IMR-90 (cell line): ENCODE results near the gene KATNA1. TPM values are rescaled to one million over a fixed set of nuclear protein-coding genes. Genes with fewer than 3 reads are reported as not detected.
A peak's percentile ranks its signal among the peaks of the same experiment; 100 is the strongest.

ENCODE experiments used
- ATAC-seq: fragments of 200-7000 bp; cut with Tn5 transposase; 2 replicates; pipeline ENCODE4 v1.9.1; 2020; ENCODE audit warnings: low read depth, mild to moderate bottlenecking, moderate library complexity
- BruUV-seq: library from RNA; stranded (reverse); fragments of 400-500 nt; replicated peaks from 2 replicates; lab custom pipeline; 2021; lab: Mats Ljungman, UMichigan
- CTCF ChIA-PET: fragments of 300-600 bp; formaldehyde crosslinking; extraction: SDS; loops from one replicate; lab custom pipeline; 2021; ENCODE audit warnings: antibody characterized with exemption; lab: Yijun Ruan, JAX
- POLR2A ChIA-PET: fragments of 300-600 bp; sonication (Branson Sonifier 250); formaldehyde crosslinking; loops from one replicate; lab custom pipeline; 2022; ENCODE audit warnings: antibody characterized with exemption; ENCODE audit not compliant: unreplicated experiment; lab: Charles Lee
- DNase-seq: peaks from one replicate; pipeline ENCODE4 v3.0.0; 2013
- H2AFZ ChIP-seq: replicated peaks from 2 replicates; pipeline ENCODE3; 2013; ENCODE audit warnings: low read length, mild to moderate bottlenecking; ENCODE audit not compliant: poor library complexity
- H2AK5ac ChIP-seq: 2 replicates; pipeline ENCODE4 v1.6.1; 2013; ENCODE audit warnings: low read depth, low read length, inconsistent platforms
- H2AK9ac ChIP-seq: replicated peaks from 2 replicates; pipeline ENCODE3; 2013; ENCODE audit warnings: mild to moderate bottlenecking, low read depth, low read length, moderate library complexity; ENCODE audit not compliant: poor library complexity
- H2BK120ac ChIP-seq: 2 replicates; pipeline ENCODE4 v1.6.1; 2013; ENCODE audit warnings: low read depth, low read length, inconsistent platforms
- H2BK15ac ChIP-seq: 3 replicates; pipeline ENCODE4 v1.6.1; 2013; ENCODE audit warnings: low read depth, low read length, inconsistent platforms
- H2BK20ac ChIP-seq: 2 replicates; pipeline ENCODE4 v1.6.1; 2013; ENCODE audit warnings: low read depth, mild to moderate bottlenecking, inconsistent platforms, low read length, moderate library complexity
- H2BK5ac ChIP-seq: 2 replicates; pipeline ENCODE4 v1.6.1; 2013; ENCODE audit warnings: mild to moderate bottlenecking, low read depth, low read length, inconsistent platforms; ENCODE audit not compliant: poor library complexity, severe bottlenecking
- H3K14ac ChIP-seq: replicated peaks from 2 replicates; pipeline ENCODE4 v1.6.1; 2013; ENCODE audit warnings: low read depth, low read length, inconsistent platforms
- H3K18ac ChIP-seq: 2 replicates; pipeline ENCODE4 v1.6.1; 2013; ENCODE audit warnings: low read depth, low read length, control low read depth
- H3K23ac ChIP-seq: 2 replicates; pipeline ENCODE4 v1.6.1; 2013; ENCODE audit warnings: low read depth, low read length, inconsistent platforms
- H3K27ac ChIP-seq: 2 replicates; pipeline ENCODE4 v1.5.1; 2013; ENCODE audit warnings: mild to moderate bottlenecking, control low read depth, low read length; ENCODE audit not compliant: insufficient read depth
- H3K27me3 ChIP-seq: 2 replicates; pipeline ENCODE4 v1.6.1; 2013; ENCODE audit warnings: low read length; ENCODE audit not compliant: control insufficient read depth, insufficient read depth
- H3K36me3 ChIP-seq: 2 replicates; pipeline ENCODE4 v1.6.1; 2013; ENCODE audit warnings: low read length, mixed read lengths; ENCODE audit not compliant: control insufficient read depth, insufficient read depth
- H3K4ac ChIP-seq: 2 replicates; pipeline ENCODE4 v1.6.1; 2013; ENCODE audit warnings: low read depth, low read length, inconsistent platforms
- H3K4me1 ChIP-seq: 2 replicates; pipeline ENCODE4 v1.6.1; 2013; ENCODE audit warnings: low read length, mixed read lengths; ENCODE audit not compliant: control insufficient read depth, insufficient read depth
- H3K4me2 ChIP-seq: 2 replicates; pipeline ENCODE4 v1.6.1; 2013; ENCODE audit warnings: low read depth, mild to moderate bottlenecking, control low read depth, low read length, moderate library complexity
- H3K4me3 ChIP-seq: 2 replicates; pipeline ENCODE4 v1.5.1; 2013; ENCODE audit warnings: low read depth, mild to moderate bottlenecking, control low read depth, low read length, moderate library complexity; ENCODE audit not compliant: insufficient read depth
- H3K56ac ChIP-seq: 2 replicates; pipeline ENCODE4 v1.6.1; 2013; ENCODE audit warnings: low read length, inconsistent platforms; ENCODE audit not compliant: insufficient read depth; ENCODE audit errors: extremely low read depth
- H3K79me1 ChIP-seq, 2 experiments: 2 replicates each; pipeline ENCODE4 v1.6.1; 2013; ENCODE audit warnings: low read length in 2 of 2, inconsistent platforms in 1 of 2, low read depth in 1 of 2
- H3K9ac ChIP-seq: 2 replicates; pipeline ENCODE4 v1.6.1; 2013; ENCODE audit warnings: low read depth, low read length, control low read depth
- H3K9me1 ChIP-seq: 2 replicates; pipeline ENCODE4 v1.6.1; 2013; ENCODE audit warnings: low read length, inconsistent platforms; ENCODE audit not compliant: insufficient read depth
- H3K9me3 ChIP-seq: 2 replicates; pipeline ENCODE4 v1.6.1; 2013; ENCODE audit warnings: low read length; ENCODE audit not compliant: control insufficient read depth, insufficient read depth
- H4K20me1 ChIP-seq: 2 replicates; pipeline ENCODE4 v1.6.1; 2013; ENCODE audit warnings: low read length, inconsistent platforms; ENCODE audit not compliant: insufficient read depth
- H4K5ac ChIP-seq: 2 replicates; pipeline ENCODE4 v1.6.1; 2013; ENCODE audit warnings: mild to moderate bottlenecking, low read depth, low read length, control low read depth
- H4K8ac ChIP-seq, 2 experiments: 2 replicates each; pipeline ENCODE4 v1.6.1; 2013; ENCODE audit warnings: low read depth in 2 of 2, low read length in 2 of 2, control low read depth in 1 of 2, inconsistent platforms in 1 of 2
- H4K91ac ChIP-seq: 2 replicates; pipeline ENCODE4 v1.6.1; 2013; ENCODE audit warnings: low read depth, low read length, inconsistent platforms; ENCODE audit not compliant: insufficient read depth
- BHLHE40 ChIP-seq: fragments of 150-350 bp; IDR thresholded peaks from 2 replicates; pipeline ENCODE4 v1.6.1; 2016; ENCODE audit warnings: mild to moderate bottlenecking, low read depth, low read length
- CEBPB ChIP-seq: IDR thresholded peaks from 2 replicates; pipeline ENCODE4 v1.6.1; 2012; ENCODE audit warnings: low read depth, low read length, improper control_type of control experiment
- CHD1 ChIP-seq: IDR thresholded peaks from 2 replicates; pipeline ENCODE4 v1.6.1; 2012; ENCODE audit warnings: low read depth, low read length, improper control_type of control experiment
- ELK1 ChIP-seq: fragments of 150-350 bp; IDR thresholded peaks from 2 replicates; pipeline ENCODE4 v1.6.1; 2016; ENCODE audit warnings: low read depth, mild to moderate bottlenecking, low read length, moderate library complexity, borderline replicate concordance
- FOS ChIP-seq: fragments of 150-350 bp; IDR thresholded peaks from 2 replicates; pipeline ENCODE4 v1.6.1; 2016; ENCODE audit warnings: low read depth, low read length
- MAFK ChIP-seq: IDR thresholded peaks from 2 replicates; pipeline ENCODE4 v1.6.1; 2012; ENCODE audit warnings: low read depth, low read length, improper control_type of control experiment
- MAZ ChIP-seq: IDR thresholded peaks from 2 replicates; pipeline ENCODE4 v1.6.1; 2012; ENCODE audit warnings: low read depth, mild to moderate bottlenecking, low read length, improper control_type of control experiment, moderate library complexity, borderline replicate concordance
- MXI1 ChIP-seq: IDR thresholded peaks from 2 replicates; pipeline ENCODE4 v1.6.1; 2012; ENCODE audit warnings: low read depth, mild to moderate bottlenecking, low read length, moderate library complexity, borderline replicate concordance
- NFE2L2 ChIP-seq: fragments of 150-350 bp; IDR thresholded peaks from 2 replicates; pipeline ENCODE4 v1.6.1; 2016; ENCODE audit warnings: low read depth, mild to moderate bottlenecking, low read length
- POLR2A ChIP-seq: IDR thresholded peaks from 2 replicates; pipeline ENCODE4 v1.6.1; 2012; ENCODE audit warnings: mild to moderate bottlenecking, low read depth, low read length
- RAD21 ChIP-seq: IDR thresholded peaks from 2 replicates; pipeline ENCODE4 v1.6.1; 2012; ENCODE audit warnings: low read length, improper control_type of control experiment
- RFX5 ChIP-seq: IDR thresholded peaks from 2 replicates; pipeline ENCODE4 v1.8.0; 2012; ENCODE audit warnings: low read depth, mild to moderate bottlenecking, low read length, moderate library complexity
- SMC3 ChIP-seq: fragments of 150-350 bp; IDR thresholded peaks from 2 replicates; pipeline ENCODE4 v1.6.1; 2016; ENCODE audit warnings: low read depth, mild to moderate bottlenecking, antibody characterized with exemption, low read length, moderate library complexity
- USF2 ChIP-seq: fragments of 150-350 bp; IDR thresholded peaks from 2 replicates; pipeline ENCODE4 v1.6.1; 2017; ENCODE audit warnings: mild to moderate bottlenecking, antibody characterized with exemption, low read length, low read depth
- WGBS, 2 experiments: methylation state at CpG; one replicate each; pipeline versions ENCODE4 v1.1.5 to v1.1.7; 2013; ENCODE audit warnings: missing lambda C conversion rate in 2 of 2; ENCODE audit not compliant: insufficient read length in 1 of 2; ENCODE audit errors: extremely low coverage in 2 of 2; 5-methylcytosine and 5-hydroxymethylcytosine counted together
- dilution Hi-C: fragments of 300-500 bp; cut with HindIII; formaldehyde crosslinking; loops from one replicate; pipeline ENCODE4 v1.14.3; 2018; ENCODE audit warnings: low sequenced_read_pairs; ENCODE audit not compliant: unreplicated experiment
- in situ Hi-C: fragments of 300-500 bp; cut with MboI; formaldehyde crosslinking; loops from 3 replicates; pipeline ENCODE4 v1.14.3; 2019; ENCODE audit warnings: low sequenced_read_pairs, inconsistent platforms, mixed read lengths
- intact Hi-C: fragments of 100-400 bp; cut with micrococcal nuclease; formaldehyde crosslinking; loops from 2 replicates; pipeline ENCODE4 v1.10.0; 2022
- polyA plus RNA-seq, 3 experiments: library from polyadenylated mRNA; depleted of rRNA; stranded (reverse); fragments of >200 nt; gene quantifications; 2 replicates each; pipeline ENCODE4 v1.2.3, GENCODE V29; 2012; ENCODE audit warnings: low replicate concordance in 1 of 3
- total RNA-seq: library from RNA; depleted of rRNA; stranded (reverse); fragments of >200 nt; gene quantifications from 2 replicates; pipeline ENCODE4 v1.2.3, GENCODE V29; 2012

KATNA1 gene
- total and polyA plus RNA-seq, 2 of the 4 experiments (the other 2 are of a cell fraction): 15.3 to 24.6 TPM

GRCh38 chr6:149545754-149546471 is 102.6 kb downstream of the KATNA1 start, which contains the start of gene PPIL4:
Gene PPIL4, minus strand, starts transcription at chr6:149546043. Its CDS starts 38 bp downstream, at chr6:149546005.
- in situ Hi-C loops: loop anchor here (10.0 kb wide), 1 partner anchor 379 kb away; the partner anchor contains the start of gene RAET1G
- dilution Hi-C loops: no loop called here
- Histone ChIP-seq H4K5ac (peak within 1 kb of the TSS; percentile 55), H3K23ac (peak within 1 kb of the TSS; percentile 95), H3K18ac (peak within 1 kb of the TSS; percentile 7; the same call in 1 of the 2 replicates), H3K56ac (peak within 1 kb of the TSS; percentile 89), H3K4ac (peak within 1 kb of the TSS; percentile 98), H2BK120ac (peak within 1 kb of the TSS; percentile 53; the same call in 1 of the 2 replicates), H3K27me3 (peaks cover 3% of the 10 kb centered on the region), H2BK20ac (peak within 1 kb of the TSS; percentile 5; the same call in 1 of the 2 replicates), H2BK15ac (0 out of 3 replicates have a peak within 1 kb of the TSS, but pooled peaks have one; percentile 22), H3K14ac (peak within 1 kb of the TSS; percentile 96), H4K20me1 (peaks cover 31% of the 10 kb centered on the region), H4K91ac (peak within 1 kb of the TSS; percentile 83; the same call in 1 of the 2 replicates), H3K9ac (peak within 1 kb of the TSS; percentile 91), H4K8ac (peak within 1 kb of the TSS; percentile 80 to 93), H3K4me3 (peak within 1 kb of the TSS; percentile 79), H2BK5ac (peak within 1 kb of the TSS; percentile 81), H2AK9ac (peak within 1 kb of the TSS; percentile 98), H2AK5ac (peak within 1 kb of the TSS; percentile 99), H3K4me2 (peak within 1 kb of the TSS; percentile 97), H3K27ac (peak within 1 kb of the TSS; percentile 85), H3K79me1 (peaks cover 3 to 25% of the 10 kb centered on the region in 2 experiments; a peak in 3 of 4 replicates), H3K36me3 (no peaks in the 10 kb centered on the region), H3K4me1 (no peaks in the 10 kb centered on the region; the same call in 1 of the 2 replicates), H3K9me3 (no peaks in the 10 kb centered on the region), H3K9me1 (peaks cover 4% of the 10 kb centered on the region), H2AFZ (peak within 1 kb of the TSS; percentile 96)
- 0% methylated on average over 47 of the region's 71 CpGs; no CpG with 5 or more reads in 1 of the 2 experiments for WGBS, 2 experiments
- intact Hi-C loops: loop anchor here (1.0 to 5.0 kb wide), 3 partner anchors 17 to 380 kb away; no protein-coding TSS in a partner anchor
- ChIA-PET POLR2A (interaction anchor here (0.6 kb wide), 2 partner anchors 16 to 843 kb away, joined by 3 to 7 read pairs; no protein-coding TSS in a partner anchor), CTCF (interaction anchor here (0.5 to 1.6 kb wide), 6 partner anchors 9 to 997 kb away, joined by 3 to 7 read pairs (median 3); no protein-coding TSS in a partner anchor)
- ATAC-seq (peak; percentile 93), DNase-seq (peak; percentile 94)
- no TSS peak for BruUV-seq
- TF ChIP-seq MAZ (peak; percentile 98), CHD1 (no peak; the same call in 1 of the 2 replicates), NFE2L2 (no peak), MXI1 (peak; percentile 91), FOS (peak; percentile 53), RFX5 (no peak), POLR2A (peak; percentile 81; the same call in 1 of the 2 replicates), RAD21 (peak; percentile 46), SMC3 (peak; percentile 41), USF2 (peak; percentile 80), CEBPB (peak; percentile 67), MAFK (no peak), ELK1 (peak; percentile 86), BHLHE40 (peak; percentile 41)
